ENCODE data around the gene LRRC1.

The LRRC1 gene

GRCh38 chr6:53920881-53921280 is 126.1 kb downstream of the LRRC1 start:
- ATAC-seq: no peak
- TF ChIP-seq TCF4 (CRISPR knock-in tag; IDR thresholded peaks at IDR 0.05; ENCODE audit: borderline replicate concordance) (no peak), RARB (CRISPR knock-in tag; IDR thresholded peaks at IDR 0.05) (no peak), ISL1 (CRISPR knock-in tag; IDR thresholded peaks at IDR 0.05) (no peak), TOX (CRISPR knock-in tag; IDR thresholded peaks at IDR 0.05; ENCODE audit: borderline replicate concordance) (no peak), CREB5 (CRISPR knock-in tag; IDR thresholded peaks at IDR 0.05; ENCODE audit: low read depth) (no peak), ZNF8 (CRISPR knock-in tag; IDR thresholded peaks at IDR 0.05) (no peak), BACH2 (CRISPR knock-in tag; IDR thresholded peaks at IDR 0.05; ENCODE audit: borderline replicate concordance) (no peak), OSR1 (CRISPR knock-in tag; IDR thresholded peaks at IDR 0.05) (no peak), ARNTL (CRISPR knock-in tag; IDR thresholded peaks at IDR 0.05; ENCODE audit: borderline replicate concordance, low read depth) (no peak), SNAI2 (CRISPR knock-in tag; IDR thresholded peaks at IDR 0.05) (no peak), CSRNP3 (CRISPR knock-in tag; IDR thresholded peaks at IDR 0.05) (no peak), ZC3H10 (CRISPR knock-in tag; IDR thresholded peaks at IDR 0.05) (no peak)

GRCh38 chr6:53921639-53922038 is 126.8 kb downstream of the LRRC1 start:
- no peak for ATAC-seq
- TF ChIP-seq ZNF8 (CRISPR knock-in tag; IDR thresholded peaks at IDR 0.05): no peak
- no peak for TF ChIP-seq ZNF565 (CRISPR knock-in tag; conservative IDR thresholded peaks at IDR 0.05; ENCODE audit: low read depth)
- TF ChIP-seq ISL1 (CRISPR knock-in tag; IDR thresholded peaks at IDR 0.05): no peak
- no peak for TF ChIP-seq OSR1 (CRISPR knock-in tag; IDR thresholded peaks at IDR 0.05)
- no peak for TF ChIP-seq TOX (CRISPR knock-in tag; IDR thresholded peaks at IDR 0.05; ENCODE audit: borderline replicate concordance)

- TF ChIP-seq ZFP3 (CRISPR knock-in tag; IDR thresholded peaks at IDR 0.05): no peak
- TF ChIP-seq ESRRG (CRISPR knock-in tag; IDR thresholded peaks at IDR 0.05): no peak
- no peak for TF ChIP-seq CSDC2 (CRISPR knock-in tag; IDR thresholded peaks at IDR 0.05)
- no peak for TF ChIP-seq OSR1 (CRISPR knock-in tag; IDR thresholded peaks at IDR 0.05)
- no peak for TF ChIP-seq ZC3H10 (CRISPR knock-in tag; IDR thresholded peaks at IDR 0.05)
- no peak for TF ChIP-seq ZNF8 (CRISPR knock-in tag; IDR thresholded peaks at IDR 0.05)
- ATAC-seq: no peak
These were observed 127.8 kb downstream of the LRRC1 start for GRCh38 chr6:53922539-53922981.

- no peak for TF ChIP-seq RARB (CRISPR knock-in tag; IDR thresholded peaks at IDR 0.05)
- ATAC-seq: no peak
These were observed 129.5 kb downstream of the LRRC1 start for GRCh38 chr6:53924277-53924676.

- ATAC-seq: no peak
- TF ChIP-seq ZNF8 (CRISPR knock-in tag; IDR thresholded peaks at IDR 0.05) (no peak), PATZ1 (CRISPR knock-in tag; IDR thresholded peaks at IDR 0.05; ENCODE audit: borderline replicate concordance) (no peak), CREB5 (CRISPR knock-in tag; IDR thresholded peaks at IDR 0.05; ENCODE audit: low read depth) (no peak), ZNF70 (CRISPR knock-in tag; IDR thresholded peaks at IDR 0.05) (no peak), TSHZ2 (CRISPR knock-in tag; IDR thresholded peaks at IDR 0.05) (no peak), PPARA (CRISPR knock-in tag; IDR thresholded peaks at IDR 0.05; ENCODE audit: borderline replicate concordance) (no peak), ESRRG (CRISPR knock-in tag; IDR thresholded peaks at IDR 0.05) (no peak), GLIS3 (CRISPR knock-in tag; IDR thresholded peaks at IDR 0.05) (no peak)
These were observed 130.1 kb downstream of the LRRC1 start for GRCh38 chr6:53924821-53925422.
